ENCODE measurements around the gene PTX3. TPM values are rescaled to one million over a fixed set of nuclear protein-coding genes. Genes with fewer than 3 reads are reported as not detected.

PTX3 gene
- total RNA-seq = 1,917 and 2,581 TPM in 2 replicates

DNA sequence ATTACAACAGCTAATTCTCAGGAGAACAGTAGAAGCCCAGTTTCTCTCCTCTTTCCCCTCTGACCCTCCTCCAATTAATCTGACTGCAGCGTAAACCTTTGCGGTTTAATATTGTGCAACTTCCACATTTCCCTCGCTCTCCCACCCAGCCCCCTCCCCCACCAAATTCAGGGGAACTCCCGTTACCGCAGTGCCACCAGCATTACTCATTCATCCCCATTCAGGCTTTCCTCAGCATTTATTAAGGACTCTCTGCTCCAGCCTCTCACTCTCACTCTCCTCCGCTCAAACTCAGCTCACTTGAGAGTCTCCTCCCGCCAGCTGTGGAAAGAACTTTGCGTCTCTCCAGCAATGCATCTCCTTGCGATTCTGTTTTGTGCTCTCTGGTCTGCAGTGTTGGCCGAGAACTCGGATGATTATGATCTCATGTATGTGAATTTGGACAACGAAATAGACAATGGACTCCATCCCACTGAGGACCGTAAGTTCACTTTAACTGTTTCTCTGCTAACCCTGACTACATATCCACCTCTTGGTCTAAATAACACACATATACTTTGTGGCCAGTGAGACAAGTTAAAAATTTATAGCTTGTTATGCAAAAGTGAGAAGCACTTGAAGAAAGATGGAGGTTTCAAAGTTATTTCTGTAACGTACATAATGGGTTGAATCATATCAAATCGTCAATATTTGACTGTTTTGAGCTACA is at the start of gene PTX3:
PTX3 (plus strand) TSS at position 268 of the 709 bp plus-strand sequence; CDS start at position 352, 84 bp downstream.

Other genes starting within 250 kb of the PTX3 start
- 99.8 and 155 TPM in 2 replicates for gene VEPH1, start 66.6 kb downstream of the PTX3 start, total RNA-seq